ENCODE results near the gene OR1D5. TPM values are rescaled to one million over a fixed set of nuclear protein-coding genes. Genes with fewer than 3 reads are reported as not detected.

OR1D5 gene
- total and polyA plus RNA-seq, 2 donors from 2014 or later, result not detected

DNA sequence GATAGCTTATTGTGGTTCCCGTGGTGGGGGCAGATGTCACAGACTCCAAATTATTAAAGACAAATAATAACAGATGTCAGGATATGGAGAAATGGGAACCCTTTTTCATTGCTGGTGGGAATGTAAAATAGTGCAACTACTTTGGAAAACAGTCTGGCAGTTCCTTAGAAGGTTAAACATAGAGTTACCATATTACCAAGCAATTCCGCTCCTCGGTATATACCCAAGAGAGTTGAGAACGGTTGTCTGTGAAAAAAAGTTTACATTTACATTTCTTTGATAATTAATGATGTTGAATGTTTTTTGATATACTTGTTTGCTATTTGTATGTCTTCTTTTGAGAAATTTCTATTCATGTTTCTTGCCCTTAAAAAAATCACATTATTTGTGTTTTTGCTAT lies 41.2 kb downstream of the OR1D5 start:
- H3K36me3 ChIP-seq (ENCODE audit: control insufficient read depth in 2 of 3, insufficient read depth in 3 of 3, low read length in 3 of 3), result peaks cover 0 to 10% (median 4%) of the 10 kb centered on the region in 3 donors

DNA sequence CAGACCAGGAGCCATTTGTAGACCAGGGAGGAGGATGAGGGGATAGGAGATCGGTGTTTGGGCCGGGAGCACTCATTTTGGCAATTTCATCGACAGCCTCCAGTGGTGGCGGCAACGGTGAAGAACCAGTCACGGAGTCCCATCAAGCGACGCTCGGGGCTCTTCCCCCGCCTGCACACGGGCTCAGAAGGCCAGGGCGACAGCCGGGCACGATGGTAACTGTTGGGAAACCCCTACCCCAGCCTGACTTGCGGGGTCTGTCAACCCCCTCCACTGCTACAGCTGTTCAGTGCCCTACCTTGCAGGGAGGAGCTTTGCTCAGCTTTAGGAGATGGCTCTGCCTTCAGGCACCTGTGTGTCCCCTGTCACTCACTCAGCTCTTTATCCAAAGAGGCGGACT lies 43.0 kb downstream of the OR1D5 start:
- Histone ChIP-seq H3K27ac (ENCODE audit: low read depth in 2 of 2, low read length in 2 of 2) (no peak overlapping the region), H3K4me1 (ENCODE audit: control insufficient read depth in 2 of 3, insufficient read depth in 2 of 3, low read depth in 1 of 3, low read length in 3 of 3) (no peaks in the 10 kb centered on the region), H3K9ac (ENCODE audit: low read length in 3 of 3) (no peak overlapping the region), H3K36me3 (ENCODE audit: control insufficient read depth in 2 of 3, insufficient read depth in 3 of 3, low read length in 3 of 3) (peaks cover 0 to 10% (median 4%) of the 10 kb centered on the region in 3 donors), H3K27me3 (ENCODE audit: control insufficient read depth, insufficient read depth, low read length) (no peaks in the 10 kb centered on the region), H3K9me3 (ENCODE audit: control insufficient read depth in 2 of 3, insufficient read depth in 1 of 3, low read length in 3 of 3) (peaks cover 0 to 7% (median 2%) of the 10 kb centered on the region in 3 donors), H3K4me3 (ENCODE audit: low read length in 3 of 3) (no peak overlapping the region)
- intact Hi-C loops (cut with DNase I), result no loop called here
- DNase-seq (peak in 1 of 5 donors; percentile 42), FAIRE-seq (no peak)
- TF ChIP-seq, protein P1, sequence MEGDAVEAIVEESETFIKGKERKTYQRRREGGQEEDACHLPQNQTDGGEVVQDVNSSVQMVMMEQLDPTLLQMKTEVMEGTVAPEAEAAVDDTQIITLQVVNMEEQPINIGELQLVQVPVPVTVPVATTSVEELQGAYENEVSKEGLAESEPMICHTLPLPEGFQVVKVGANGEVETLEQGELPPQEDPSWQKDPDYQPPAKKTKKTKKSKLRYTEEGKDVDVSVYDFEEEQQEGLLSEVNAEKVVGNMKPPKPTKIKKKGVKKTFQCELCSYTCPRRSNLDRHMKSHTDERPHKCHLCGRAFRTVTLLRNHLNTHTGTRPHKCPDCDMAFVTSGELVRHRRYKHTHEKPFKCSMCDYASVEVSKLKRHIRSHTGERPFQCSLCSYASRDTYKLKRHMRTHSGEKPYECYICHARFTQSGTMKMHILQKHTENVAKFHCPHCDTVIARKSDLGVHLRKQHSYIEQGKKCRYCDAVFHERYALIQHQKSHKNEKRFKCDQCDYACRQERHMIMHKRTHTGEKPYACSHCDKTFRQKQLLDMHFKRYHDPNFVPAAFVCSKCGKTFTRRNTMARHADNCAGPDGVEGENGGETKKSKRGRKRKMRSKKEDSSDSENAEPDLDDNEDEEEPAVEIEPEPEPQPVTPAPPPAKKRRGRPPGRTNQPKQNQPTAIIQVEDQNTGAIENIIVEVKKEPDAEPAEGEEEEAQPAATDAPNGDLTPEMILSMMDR (IDR thresholded peaks at IDR 0.05; ENCODE audit: borderline replicate concordance, extremely low read depth, insufficient read depth), result no peak

More for the DNA sequence above, 41.2 kb downstream of the OR1D5 start:
- H3K4me1 ChIP-seq (ENCODE audit: control insufficient read depth in 2 of 3, insufficient read depth in 2 of 3, low read depth in 1 of 3, low read length in 3 of 3), result no peaks in the 10 kb centered on the region
- H3K27me3 ChIP-seq (ENCODE audit: control insufficient read depth, insufficient read depth, low read length), result no peaks in the 10 kb centered on the region
- DNase-seq (no peak), FAIRE-seq (no peak)
- TF ChIP-seq, protein P1 (IDR thresholded peaks at IDR 0.05; ENCODE audit: borderline replicate concordance, extremely low read depth, insufficient read depth), result no peak
- H3K9ac ChIP-seq (ENCODE audit: low read length in 3 of 3), result no peak overlapping the region
- H3K9me3 ChIP-seq (ENCODE audit: control insufficient read depth in 2 of 3, insufficient read depth in 1 of 3, low read length in 3 of 3), result peaks cover 0 to 7% (median 2%) of the 10 kb centered on the region in 3 donors
- no peak overlapping the region for H3K27ac ChIP-seq (ENCODE audit: low read depth in 2 of 2, low read length in 2 of 2)
- intact Hi-C loops (cut with DNase I), result no loop called here
- no peak overlapping the region for H3K4me3 ChIP-seq (ENCODE audit: low read length in 3 of 3)

DNA sequence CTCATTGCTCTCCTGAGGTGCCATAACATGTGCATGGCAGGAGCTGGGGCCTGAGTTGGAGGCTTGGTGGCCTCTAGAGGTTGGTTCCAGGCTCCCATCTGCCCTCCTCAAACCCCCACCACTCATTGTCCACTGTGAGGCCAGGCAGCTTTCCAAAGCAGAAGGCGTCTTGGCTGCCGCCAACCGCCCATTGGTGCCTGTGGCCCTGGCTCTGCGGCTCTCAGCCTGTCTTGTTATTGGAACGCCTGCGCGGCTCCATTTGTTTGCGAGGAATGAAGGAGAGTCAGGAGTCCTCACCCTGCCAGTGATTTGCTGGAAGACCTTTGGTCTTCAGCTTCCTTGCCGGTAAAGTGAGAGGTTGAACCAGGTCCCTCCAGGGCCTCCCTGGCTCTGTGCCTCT lies 43.6 kb downstream of the OR1D5 start:
- H3K9me3 ChIP-seq (ENCODE audit: control insufficient read depth in 2 of 3, insufficient read depth in 1 of 3, low read length in 3 of 3), result peaks cover 0 to 7% (median 2%) of the 10 kb centered on the region in 3 donors
- peaks cover 0 to 10% (median 4%) of the 10 kb centered on the region in 3 donors for H3K36me3 ChIP-seq (ENCODE audit: control insufficient read depth in 2 of 3, insufficient read depth in 3 of 3, low read length in 3 of 3)
- no peak overlapping the region for H3K27ac ChIP-seq (ENCODE audit: low read depth in 2 of 2, low read length in 2 of 2)
- FAIRE-seq (no peak), DNase-seq (peak in 1 of 5 donors; percentile 39)
- no peaks in the 10 kb centered on the region for H3K4me1 ChIP-seq (ENCODE audit: control insufficient read depth in 2 of 3, insufficient read depth in 2 of 3, low read depth in 1 of 3, low read length in 3 of 3)
- TF ChIP-seq, protein P1 (IDR thresholded peaks at IDR 0.05; ENCODE audit: borderline replicate concordance, extremely low read depth, insufficient read depth), result no peak
- H3K27me3 ChIP-seq (ENCODE audit: control insufficient read depth, insufficient read depth, low read length), result no peaks in the 10 kb centered on the region
- no peak overlapping the region for H3K4me3 ChIP-seq (ENCODE audit: low read length in 3 of 3)
- intact Hi-C loops (cut with DNase I), result loop anchor here (10.0 kb wide), 1 partner anchor 195 kb away; no protein-coding TSS in a partner anchor
- H3K9ac ChIP-seq (ENCODE audit: low read length in 3 of 3), result no peak overlapping the region

DNA sequence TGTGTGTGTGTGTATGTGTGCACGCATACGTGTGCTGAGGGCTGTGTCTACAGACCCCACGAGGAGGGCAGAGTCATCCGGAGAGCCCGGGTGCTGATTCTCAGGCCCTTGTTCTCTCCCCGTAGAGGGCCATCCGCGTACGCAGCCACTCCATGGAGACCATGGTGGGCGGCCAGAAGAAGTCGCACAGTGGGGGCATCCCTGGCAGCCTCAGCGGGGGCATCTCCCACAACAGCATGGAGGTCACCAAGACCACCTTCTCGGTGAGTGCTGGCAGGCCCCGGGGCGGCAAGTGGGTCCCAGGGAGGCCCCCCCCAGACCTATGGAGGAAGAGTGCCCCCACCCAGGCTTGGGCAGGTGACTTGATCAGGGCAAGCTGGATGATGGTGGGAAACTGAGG lies 45.5 kb downstream of the OR1D5 start:
- FAIRE-seq (no peak), DNase-seq (peak in 1 of 5 donors; percentile 61)
- no peak overlapping the region for H3K9ac ChIP-seq (ENCODE audit: low read length in 3 of 3)
- no peaks in the 10 kb centered on the region for H3K27me3 ChIP-seq (ENCODE audit: control insufficient read depth, insufficient read depth, low read length)
- H3K4me1 ChIP-seq (ENCODE audit: control insufficient read depth in 2 of 3, insufficient read depth in 2 of 3, low read depth in 1 of 3, low read length in 3 of 3), result no peaks in the 10 kb centered on the region
- intact Hi-C loops (cut with DNase I), result loop anchor here (10.0 kb wide), 1 partner anchor 193 kb away; no protein-coding TSS in a partner anchor
- peaks cover 0 to 10% (median 4%) of the 10 kb centered on the region in 3 donors for H3K36me3 ChIP-seq (ENCODE audit: control insufficient read depth in 2 of 3, insufficient read depth in 3 of 3, low read length in 3 of 3)
- TF ChIP-seq, protein P1 (IDR thresholded peaks at IDR 0.05; ENCODE audit: borderline replicate concordance, extremely low read depth, insufficient read depth), result no peak
- H3K4me3 ChIP-seq (ENCODE audit: low read length in 3 of 3), result no peak overlapping the region
- peaks cover 0 to 3% (median 0%) of the 10 kb centered on the region in 3 donors for H3K9me3 ChIP-seq (ENCODE audit: control insufficient read depth in 2 of 3, insufficient read depth in 1 of 3, low read length in 3 of 3)
- H3K27ac ChIP-seq (ENCODE audit: low read depth in 2 of 2, low read length in 2 of 2), result no peak overlapping the region
